Neural progenitor cell (in vitro differentiated cells): ENCODE results near the gene TMEM37. TPM values are rescaled to one million over a fixed set of nuclear protein-coding genes. Genes with fewer than 3 reads are reported as not detected.

Experiments
- DNase-seq: peaks from one replicate; pipeline ENCODE4 v3.0.0-alpha.2; 2016; ENCODE audit warnings: low spot score
- H2AFZ ChIP-seq: fragments of 200-600 bp; sonication (generic); replicated peaks from 2 replicates; pipeline ENCODE4 v1.6.1; 2016; ENCODE audit warnings: antibody characterized with exemption
- H3F3A ChIP-seq: fragments of 200-600 bp; sonication (generic); 2 replicates; pipeline ENCODE4 v1.6.1; 2016; ENCODE audit warnings: antibody characterized with exemption, low read depth
- H3K27ac ChIP-seq: fragments of 200-600 bp; sonication (generic); 2 replicates; pipeline ENCODE4 v1.5.1; 2016; ENCODE audit warnings: mild to moderate bottlenecking
- H3K27me3 ChIP-seq: fragments of 200-600 bp; sonication (generic); 2 replicates; pipeline ENCODE4 v1.6.1; 2016; ENCODE audit warnings: mild to moderate bottlenecking, moderate library complexity
- H3K36me3 ChIP-seq: fragments of 200-600 bp; sonication (generic); 2 replicates; pipeline ENCODE4 v1.5.1; 2016
- H3K4me1 ChIP-seq: fragments of 200-600 bp; sonication (generic); 2 replicates; pipeline ENCODE4 v1.6.1; 2016; ENCODE audit warnings: mixed run types
- H3K4me2 ChIP-seq: fragments of 200-600 bp; sonication (generic); 2 replicates; pipeline ENCODE4 v1.6.1; 2016
- H3K4me3 ChIP-seq: fragments of 200-600 bp; sonication (generic); 2 replicates; pipeline ENCODE4 v1.5.1; 2016
- H3K79me2 ChIP-seq: fragments of 200-600 bp; sonication (generic); 2 replicates; pipeline ENCODE4 v1.6.1; 2016; ENCODE audit warnings: low read depth
- H3K9ac ChIP-seq: fragments of 200-600 bp; sonication (generic); 2 replicates; pipeline ENCODE4 v1.6.1; 2016
- H3K9me3 ChIP-seq: fragments of 200-600 bp; sonication (generic); 2 replicates; pipeline ENCODE4 v1.5.1; 2016; ENCODE audit warnings: low read depth
- H4K20me1 ChIP-seq: fragments of 200-600 bp; sonication (generic); 2 replicates; pipeline ENCODE4 v1.6.1; 2016; ENCODE audit warnings: low read depth
- H3K27ac Mint-ChIP-seq: 3 replicates; pipeline ENCODE4 v1.8.0; 2021; ENCODE audit warnings: mixed read lengths
- H3K27me3 Mint-ChIP-seq: 2 replicates; pipeline ENCODE4 v1.8.0; 2022; ENCODE audit warnings: low read depth, mild to moderate bottlenecking, inconsistent platforms, moderate library complexity, mixed read lengths; ENCODE audit not compliant: insufficient read depth
- H3K36me3 Mint-ChIP-seq: 3 replicates; pipeline ENCODE4 v1.8.0; 2021; ENCODE audit warnings: mixed read lengths
- H3K4me1 Mint-ChIP-seq: 3 replicates; pipeline ENCODE4 v1.8.0; 2021; ENCODE audit warnings: mixed read lengths
- H3K4me3 Mint-ChIP-seq: 3 replicates; pipeline ENCODE4 v1.8.0; 2021; ENCODE audit warnings: mild to moderate bottlenecking, moderate library complexity, mixed read lengths
- H3K9me3 Mint-ChIP-seq: 3 replicates; pipeline ENCODE4 v1.8.0; 2020; ENCODE audit warnings: mixed read lengths
- CTCF ChIP-seq: fragments of 200-600 bp; sonication (generic); IDR thresholded peaks from 2 replicates; pipeline ENCODE4 v1.5.1; 2017; ENCODE audit warnings: antibody characterized with exemption, mild to moderate bottlenecking
- EZH2 ChIP-seq: fragments of 200-600 bp; sonication (generic); IDR thresholded peaks from 2 replicates; pipeline ENCODE4 v1.6.1; 2017; ENCODE audit warnings: antibody characterized with exemption, mild to moderate bottlenecking, moderate library complexity
- EZH2phosphoT487 ChIP-seq: fragments of 200-600 bp; sonication (generic); IDR thresholded peaks from 2 replicates; pipeline ENCODE4 v1.6.1; 2017; ENCODE audit warnings: antibody characterized with exemption
- total RNA-seq: library from RNA; depleted of rRNA; stranded (reverse); fragments of >200 nt; gene quantifications from 2 replicates; pipeline ENCODE4 v1.2.3, GENCODE V29; 2015; ENCODE audit warnings: low replicate concordance

Gene TMEM37
- total RNA-seq, 1 donor from 2014 or later, result 1.0 TPM

DNA sequence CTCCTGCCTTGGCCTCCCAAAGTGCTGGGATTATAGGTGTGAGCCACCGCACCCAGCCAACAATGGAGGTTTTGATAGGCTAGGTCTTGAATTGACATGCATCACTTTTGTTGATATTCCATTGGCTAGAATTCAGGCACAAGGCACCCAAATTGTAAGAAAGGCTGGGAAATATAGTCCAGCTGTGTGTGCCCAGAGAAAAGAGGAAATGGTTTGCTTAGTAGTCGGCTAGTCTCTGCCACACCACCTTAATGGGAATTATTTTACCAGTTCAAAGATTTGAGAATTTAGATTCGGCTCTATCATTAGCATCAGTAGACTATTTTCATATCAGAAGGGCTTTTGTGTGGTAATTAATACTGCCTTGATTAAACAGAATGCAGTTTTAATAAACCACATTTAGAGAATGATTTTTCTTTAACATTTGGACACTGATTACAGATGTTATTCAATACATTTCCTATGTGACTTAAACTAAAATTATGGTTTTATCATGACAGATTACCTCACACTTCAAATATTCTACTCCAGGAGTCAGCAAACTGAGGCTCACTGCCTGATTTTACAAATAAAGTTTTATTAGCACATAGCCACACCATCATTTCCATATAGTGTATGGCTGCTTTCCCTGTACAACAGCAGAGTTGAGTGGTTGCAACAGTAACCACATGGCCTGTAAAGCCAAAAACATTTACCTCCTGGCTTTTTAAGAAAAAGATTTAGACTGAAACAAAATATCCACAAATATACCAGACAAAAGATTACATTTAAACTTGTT, 37.5 kb upstream of the TMEM37 start:
- H3K4me2 ChIP-seq, result no peak overlapping the region
- no peaks in the 10 kb centered on the region for H3K79me2 ChIP-seq
- TF ChIP-seq CTCF (no peak), EZH2 (no peak), EZH2phosphoT487 (no peak)
- H3K4me1 Mint-ChIP-seq, result peaks cover 3% of the 10 kb centered on the region
- H3K4me3 ChIP-seq, result no peak overlapping the region
- no peaks in the 10 kb centered on the region for H3K36me3 ChIP-seq
- H3K27me3 ChIP-seq, result no peaks in the 10 kb centered on the region
- H2AFZ ChIP-seq, result no peak overlapping the region
- H4K20me1 ChIP-seq, result no peaks in the 10 kb centered on the region
- H3K27ac ChIP-seq, result no peak overlapping the region
- peaks cover 3% of the 10 kb centered on the region for H3K27me3 Mint-ChIP-seq
- H3K9me3 ChIP-seq, result no peaks in the 10 kb centered on the region
- H3K9me3 Mint-ChIP-seq, result no peaks in the 10 kb centered on the region
- no peak for DNase-seq
- H3K4me3 Mint-ChIP-seq, result no peak overlapping the region
- H3K4me1 ChIP-seq, result no peaks in the 10 kb centered on the region
- H3K36me3 Mint-ChIP-seq, result no peaks in the 10 kb centered on the region
- no peak overlapping the region for H3K9ac ChIP-seq
- H3F3A ChIP-seq, result no peaks in the 10 kb centered on the region
- H3K27ac Mint-ChIP-seq, result no peak overlapping the region

DNA sequence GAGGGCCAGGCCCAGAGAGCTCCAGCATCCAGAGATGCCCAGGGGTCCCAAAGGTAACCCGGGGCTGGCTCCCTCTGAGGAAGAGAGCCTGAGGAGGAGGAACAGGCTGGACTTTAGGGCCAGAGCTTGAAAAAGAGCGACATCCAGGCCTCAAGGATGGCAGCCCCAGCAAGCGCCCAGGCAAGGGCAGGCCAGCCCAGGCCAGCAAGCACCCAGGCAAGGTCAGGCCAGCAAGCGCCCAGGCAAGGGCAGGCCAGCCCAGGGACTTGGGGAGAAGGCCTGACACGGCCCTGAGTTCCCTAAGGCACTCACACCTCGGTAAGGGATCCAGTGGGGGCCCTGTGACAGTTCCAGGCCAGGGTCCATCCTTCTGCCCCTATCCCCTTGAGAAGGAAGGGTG, 34.5 kb upstream of the TMEM37 start:
- H2AFZ ChIP-seq, result no peak overlapping the region
- DNase-seq, result no peak
- Mint-ChIP-seq H3K4me3 (no peak overlapping the region), H3K27ac (no peak overlapping the region), H3K36me3 (no peaks in the 10 kb centered on the region), H3K27me3 (peaks cover 2% of the 10 kb centered on the region), H3K4me1 (no peaks in the 10 kb centered on the region), H3K9me3 (no peaks in the 10 kb centered on the region)
- no peak overlapping the region for H3K27ac ChIP-seq
- no peaks in the 10 kb centered on the region for H3K79me2 ChIP-seq
- H3F3A ChIP-seq, result no peaks in the 10 kb centered on the region
- no peaks in the 10 kb centered on the region for H3K36me3 ChIP-seq
- H3K27me3 ChIP-seq, result no peaks in the 10 kb centered on the region
- no peak overlapping the region for H3K4me2 ChIP-seq
- no peak overlapping the region for H3K4me3 ChIP-seq
- no peak overlapping the region for H3K9ac ChIP-seq
- no peaks in the 10 kb centered on the region for H3K9me3 ChIP-seq
- TF ChIP-seq CTCF (no peak), EZH2 (no peak), EZH2phosphoT487 (no peak)
- no peaks in the 10 kb centered on the region for H4K20me1 ChIP-seq
- H3K4me1 ChIP-seq, result no peaks in the 10 kb centered on the region

DNA sequence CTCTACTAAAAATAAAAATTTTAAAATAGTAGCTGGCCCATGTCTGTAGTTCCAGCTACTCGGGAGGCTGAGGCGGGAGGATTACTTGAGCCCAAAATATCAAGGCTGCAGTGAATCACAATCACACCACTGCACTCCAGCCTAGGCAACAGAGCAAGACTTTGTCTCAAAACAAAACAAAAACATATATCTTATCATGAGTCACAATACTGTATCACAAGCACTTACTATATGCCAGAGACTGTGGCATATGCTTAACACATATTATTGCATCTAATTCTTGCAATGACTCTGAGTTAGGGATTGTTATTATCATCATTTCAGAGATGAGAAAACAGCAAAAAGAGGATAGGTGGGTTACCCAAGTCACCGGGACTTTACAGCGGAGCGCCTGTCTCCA, 29.5 kb upstream of the TMEM37 start:
- Mint-ChIP-seq H3K27ac (no peak overlapping the region), H3K9me3 (no peaks in the 10 kb centered on the region), H3K4me3 (no peak overlapping the region), H3K36me3 (no peaks in the 10 kb centered on the region), H3K4me1 (no peaks in the 10 kb centered on the region), H3K27me3 (peaks cover 4% of the 10 kb centered on the region)
- no peaks in the 10 kb centered on the region for H3K9me3 ChIP-seq
- no peaks in the 10 kb centered on the region for H3K79me2 ChIP-seq
- no peak overlapping the region for H3K27ac ChIP-seq
- no peaks in the 10 kb centered on the region for H3F3A ChIP-seq
- no peaks in the 10 kb centered on the region for H3K27me3 ChIP-seq
- H2AFZ ChIP-seq, result no peak overlapping the region
- no peaks in the 10 kb centered on the region for H4K20me1 ChIP-seq
- no peak overlapping the region for H3K9ac ChIP-seq
- no peak for TF ChIP-seq EZH2phosphoT487
- H3K4me1 ChIP-seq, result no peaks in the 10 kb centered on the region
- no peaks in the 10 kb centered on the region for H3K36me3 ChIP-seq
- no peak for DNase-seq
- no peak overlapping the region for H3K4me2 ChIP-seq
- H3K4me3 ChIP-seq, result no peak overlapping the region
